HS-5 (cell line): ENCODE data around the gene PRICKLE4.

Experiments used
- DNase-seq: peaks from one replicate; pipeline ENCODE4 v3.0.0-alpha.2; 2012; ENCODE audit warnings: low read depth

The PRICKLE4 gene

GRCh38 chr6:41771058-41771983 is 9.3 kb upstream of the PRICKLE4 start:
- no peak for DNase-seq

GRCh38 chr6:41774841-41775240 is 5.7 kb upstream of the PRICKLE4 start:
- DNase-seq: no peak

- no peak for DNase-seq
Measured at GRCh38 chr6:41775293-41775882, 5.2 kb upstream of the PRICKLE4 start.

- no peak for DNase-seq
Measured at GRCh38 chr6:41777551-41778285, 2.9 kb upstream of the PRICKLE4 start.

- no peak for DNase-seq
Measured at GRCh38 chr6:41778895-41779294, 1.7 kb upstream of the PRICKLE4 start.

- DNase-seq: no peak
Measured at GRCh38 chr6:41779336-41779735, 1.2 kb upstream of the PRICKLE4 start.

GRCh38 chr6:41779788-41780550 is 613 bp upstream of the PRICKLE4 start, which contains the start of gene FRS3:
Gene FRS3, minus strand, starts transcription at chr6:41779900. Its CDS starts 2,913 bp downstream, at chr6:41776987.
- DNase-seq: peak; percentile 77

- DNase-seq: no peak
Measured at GRCh38 chr6:41781366-41781730, 766 bp downstream of the PRICKLE4 start.

GRCh38 chr6:41783106-41783780 is 2.7 kb downstream of the PRICKLE4 start:
- DNase-seq: no peak

GRCh38 chr6:41784581-41785171 is 4.1 kb downstream of the PRICKLE4 start:
- no peak for DNase-seq

GRCh38 chr6:41785254-41785653 is 4.7 kb downstream of the PRICKLE4 start:
- DNase-seq: no peak

GRCh38 chr6:41785689-41786450 is 5.3 kb downstream of the PRICKLE4 start:
- no peak for DNase-seq

GRCh38 chr6:41786451-41787218 is 6.1 kb downstream of the PRICKLE4 start:
- peak; percentile 13 for DNase-seq

- DNase-seq: peak; percentile 80
Measured at GRCh38 chr6:41787219-41787917, 6.8 kb downstream of the PRICKLE4 start, which contains the start of gene TOMM6. Gene TOMM6, plus strand, starts transcription at chr6:41787694. Its CDS starts 4 bp downstream, at chr6:41787698.

- DNase-seq: no peak
Measured at GRCh38 chr6:41789390-41789724, 8.8 kb downstream of the PRICKLE4 start.

GRCh38 chr6:41790045-41790444 is 9.5 kb downstream of the PRICKLE4 start:
- DNase-seq: no peak

GRCh38 chr6:41791305-41791704 is 10.7 kb downstream of the PRICKLE4 start:
- DNase-seq: no peak

- DNase-seq: no peak
Measured at GRCh38 chr6:41791984-41792383, 11.4 kb downstream of the PRICKLE4 start.

- DNase-seq: no peak
Measured at GRCh38 chr6:41796474-41796873, 15.9 kb downstream of the PRICKLE4 start.
